ENCODE data around the gene FEM1B.

DNA sequence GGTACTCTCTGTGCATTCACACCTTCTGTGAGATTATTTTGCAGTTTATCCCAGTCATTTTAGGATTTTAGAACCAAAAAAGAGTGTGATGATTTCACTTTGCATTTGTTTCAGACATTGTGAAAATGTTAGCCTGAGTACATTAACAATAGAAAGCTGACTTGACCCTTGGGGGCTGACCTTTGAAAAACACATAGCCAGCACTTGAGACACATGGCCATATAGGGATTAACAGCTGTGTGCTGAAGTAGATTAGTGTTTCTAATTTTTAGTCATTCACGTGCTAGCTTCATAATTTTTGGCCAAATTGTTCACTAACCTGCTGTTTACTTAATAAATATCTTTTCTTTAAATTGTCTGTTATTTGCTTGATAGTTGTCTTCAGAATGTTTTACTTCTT is 3.5 kb downstream of the FEM1B start:
- TF ChIP-seq, protein P1, sequence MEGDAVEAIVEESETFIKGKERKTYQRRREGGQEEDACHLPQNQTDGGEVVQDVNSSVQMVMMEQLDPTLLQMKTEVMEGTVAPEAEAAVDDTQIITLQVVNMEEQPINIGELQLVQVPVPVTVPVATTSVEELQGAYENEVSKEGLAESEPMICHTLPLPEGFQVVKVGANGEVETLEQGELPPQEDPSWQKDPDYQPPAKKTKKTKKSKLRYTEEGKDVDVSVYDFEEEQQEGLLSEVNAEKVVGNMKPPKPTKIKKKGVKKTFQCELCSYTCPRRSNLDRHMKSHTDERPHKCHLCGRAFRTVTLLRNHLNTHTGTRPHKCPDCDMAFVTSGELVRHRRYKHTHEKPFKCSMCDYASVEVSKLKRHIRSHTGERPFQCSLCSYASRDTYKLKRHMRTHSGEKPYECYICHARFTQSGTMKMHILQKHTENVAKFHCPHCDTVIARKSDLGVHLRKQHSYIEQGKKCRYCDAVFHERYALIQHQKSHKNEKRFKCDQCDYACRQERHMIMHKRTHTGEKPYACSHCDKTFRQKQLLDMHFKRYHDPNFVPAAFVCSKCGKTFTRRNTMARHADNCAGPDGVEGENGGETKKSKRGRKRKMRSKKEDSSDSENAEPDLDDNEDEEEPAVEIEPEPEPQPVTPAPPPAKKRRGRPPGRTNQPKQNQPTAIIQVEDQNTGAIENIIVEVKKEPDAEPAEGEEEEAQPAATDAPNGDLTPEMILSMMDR (IDR thresholded peaks at IDR 0.05; ENCODE audit: low read length): no peak
- TF ChIP-seq EZH2phosphoT487 (IDR thresholded peaks at IDR 0.05; ENCODE audit: low read length): no peak

Measured in MM.1S (cell line).